ENCODE results near the gene CHMP1B.

CHMP1B gene, protein sequence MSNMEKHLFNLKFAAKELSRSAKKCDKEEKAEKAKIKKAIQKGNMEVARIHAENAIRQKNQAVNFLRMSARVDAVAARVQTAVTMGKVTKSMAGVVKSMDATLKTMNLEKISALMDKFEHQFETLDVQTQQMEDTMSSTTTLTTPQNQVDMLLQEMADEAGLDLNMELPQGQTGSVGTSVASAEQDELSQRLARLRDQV

DNA sequence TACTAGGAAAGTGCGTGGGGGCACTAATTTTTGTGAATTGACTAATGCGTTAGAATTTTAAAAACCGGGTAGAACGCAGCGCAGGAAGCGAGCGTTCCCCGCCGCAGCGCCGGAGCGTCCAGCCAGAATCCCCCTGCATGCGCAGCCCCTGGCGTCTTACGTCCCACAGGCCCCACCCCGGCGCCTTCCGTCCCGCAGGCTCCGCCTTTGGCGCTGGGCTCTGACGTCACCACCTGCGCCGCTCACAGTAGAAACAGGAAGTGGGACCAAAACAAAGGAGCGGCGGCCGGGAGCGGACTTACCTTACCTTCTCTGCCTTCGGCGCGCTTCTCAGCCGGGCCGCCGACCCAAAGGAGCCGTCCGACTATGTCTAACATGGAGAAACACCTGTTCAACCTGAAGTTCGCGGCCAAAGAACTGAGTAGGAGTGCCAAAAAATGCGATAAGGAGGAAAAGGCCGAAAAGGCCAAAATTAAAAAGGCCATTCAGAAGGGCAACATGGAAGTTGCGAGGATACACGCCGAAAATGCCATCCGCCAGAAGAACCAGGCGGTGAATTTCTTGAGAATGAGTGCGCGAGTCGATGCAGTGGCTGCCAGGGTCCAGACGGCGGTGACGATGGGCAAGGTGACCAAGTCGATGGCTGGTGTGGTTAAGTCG is at the start of gene CHMP1B:
TSS of gene CHMP1B (plus strand) at position 268 of the 660 bp plus-strand sequence. CDS start at position 367, 99 bp downstream.
- peak; percentile 95 for DNase-seq (ENCODE audit: low read depth, low spot score)

GRCh38 chr18:11801573-11801972 is 49.6 kb upstream of the CHMP1B start:
- no peak for DNase-seq (ENCODE audit: low read depth, low spot score)

DNA sequence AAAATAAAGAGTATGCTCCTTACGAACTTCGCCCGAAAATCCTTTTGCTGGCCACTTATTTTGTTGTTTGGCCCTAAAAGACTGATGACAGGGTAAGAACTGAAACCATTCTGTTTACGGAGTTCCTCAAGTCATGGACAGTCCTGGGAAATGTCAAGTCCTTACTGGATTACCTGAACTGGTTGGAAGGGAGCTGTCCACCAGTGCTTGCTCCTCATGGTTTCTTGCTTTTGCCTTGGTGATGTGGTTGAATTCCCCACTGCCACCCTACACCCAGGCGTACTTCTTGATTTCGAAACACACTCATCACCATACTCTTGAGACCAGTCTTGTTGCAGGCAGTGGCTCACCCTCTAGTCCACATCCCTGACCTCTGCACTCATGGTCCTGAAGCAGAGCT is 49.1 kb upstream of the CHMP1B start:
- DNase-seq (ENCODE audit: low read depth, low spot score), result no peak

DNA sequence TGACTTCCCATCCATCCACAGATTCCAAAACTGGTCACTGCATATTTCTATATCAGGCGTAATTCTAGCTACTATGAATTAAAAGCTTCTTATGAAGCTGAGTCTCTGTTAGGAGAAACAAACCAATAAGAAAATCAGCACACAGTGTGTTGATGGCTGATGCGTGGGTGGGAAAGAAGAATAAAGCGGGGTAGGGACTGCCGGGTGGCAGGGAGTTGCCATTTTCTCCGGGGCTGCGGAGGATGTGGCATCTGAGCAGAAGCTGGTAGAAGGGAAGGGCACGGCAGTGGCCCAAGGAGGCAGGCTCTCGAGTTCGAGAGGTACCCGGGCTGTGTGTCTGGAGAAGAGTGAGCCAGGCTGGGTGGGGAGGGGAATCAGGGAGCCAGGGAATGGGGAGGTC is 48.6 kb upstream of the CHMP1B start:
- DNase-seq (ENCODE audit: low read depth, low spot score), result no peak

DNA sequence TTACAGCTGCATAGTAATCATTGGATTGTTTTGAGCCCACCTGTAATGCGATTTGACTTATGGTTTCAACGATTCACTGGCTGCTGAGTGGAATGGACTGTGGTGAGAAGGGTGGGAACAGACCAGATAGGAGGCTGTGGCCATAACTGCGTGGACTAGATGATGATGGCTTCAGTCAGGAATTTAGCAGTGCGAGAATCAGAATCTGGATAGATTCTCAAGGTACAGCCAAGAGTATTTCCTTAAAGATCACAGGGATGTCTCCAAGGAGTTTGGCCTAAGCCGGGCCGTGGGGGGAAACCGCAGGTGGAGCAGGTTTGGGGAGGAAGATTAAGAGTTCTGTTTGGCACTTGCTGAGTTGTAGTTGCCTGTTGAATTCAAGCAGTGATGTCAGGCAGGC is 44.0 kb upstream of the CHMP1B start:
- no peak for DNase-seq (ENCODE audit: low read depth, low spot score)

DNA sequence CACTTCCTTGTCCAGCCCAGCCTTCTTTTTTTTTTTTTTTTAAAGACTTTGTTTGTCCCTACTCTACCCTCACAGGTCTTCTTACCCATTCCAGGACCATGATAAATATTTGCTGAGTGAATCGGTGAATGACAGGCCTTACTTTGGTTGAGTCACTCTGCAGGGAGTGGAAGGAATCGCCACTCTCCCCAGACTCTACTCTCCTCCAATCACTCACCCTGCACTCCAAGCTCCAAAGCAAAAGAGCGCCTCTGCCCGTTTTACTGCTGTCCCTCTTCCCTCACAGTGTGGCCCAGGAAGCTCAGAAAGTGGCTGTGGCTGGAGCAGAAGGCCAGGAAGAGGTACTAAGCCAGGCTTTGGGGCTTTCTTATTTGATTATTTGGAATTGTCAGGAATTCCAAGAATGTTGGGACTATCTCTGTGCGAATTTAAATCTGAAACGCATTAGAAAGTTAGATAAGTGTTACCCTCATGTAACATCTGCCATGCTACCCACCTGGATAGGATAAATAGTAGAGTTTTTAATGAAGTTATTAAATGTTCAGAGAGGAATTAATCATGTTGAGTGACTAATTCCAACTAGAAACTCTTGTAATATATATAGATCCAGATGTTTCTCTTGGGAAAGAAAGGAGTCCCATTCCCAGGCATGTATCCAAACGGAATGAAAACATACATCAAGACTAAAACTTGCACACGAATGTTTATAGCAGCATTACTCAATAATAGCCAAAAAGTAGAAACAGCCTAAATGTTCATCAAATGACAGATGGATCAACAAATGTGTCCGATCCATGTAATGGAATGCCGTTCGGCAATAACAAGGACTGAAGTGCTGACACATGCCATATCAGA is 43.0 kb upstream of the CHMP1B start:
- no peak for DNase-seq (ENCODE audit: low read depth, low spot score)

GRCh38 chr18:11809895-11810294 is 41.3 kb upstream of the CHMP1B start:
- no peak for DNase-seq (ENCODE audit: low read depth, low spot score)

- DNase-seq (ENCODE audit: low read depth, low spot score), result no peak
Observed at GRCh38 chr18:11810379-11810778, 40.8 kb upstream of the CHMP1B start.

- no peak for DNase-seq (ENCODE audit: low read depth, low spot score)
Observed at GRCh38 chr18:11811009-11811408, 40.2 kb upstream of the CHMP1B start.

GRCh38 chr18:11817229-11817628 is 34.0 kb upstream of the CHMP1B start:
- DNase-seq (ENCODE audit: low read depth, low spot score), result no peak

- no peak for DNase-seq (ENCODE audit: low read depth, low spot score)
Observed at GRCh38 chr18:11818486-11819203, 32.6 kb upstream of the CHMP1B start.

DNA sequence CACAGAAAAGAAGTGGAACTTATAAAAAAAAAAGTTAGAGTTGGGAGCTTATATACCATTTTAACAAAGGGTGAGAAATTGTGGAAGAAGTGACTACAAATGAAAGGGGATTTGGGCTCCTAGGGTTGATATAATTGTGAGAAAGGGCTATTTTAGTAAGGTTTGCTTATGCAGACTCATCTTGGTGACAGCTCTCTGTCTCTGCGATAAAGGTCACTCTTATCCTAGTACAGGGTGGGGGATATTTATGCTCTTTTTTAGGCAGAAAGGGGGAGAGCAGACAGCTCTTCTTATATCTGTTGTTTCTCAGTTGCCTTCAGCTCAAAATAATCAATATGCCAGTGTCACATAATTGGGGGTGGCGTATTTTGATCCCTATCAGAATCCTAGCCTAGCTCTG is 31.3 kb upstream of the CHMP1B start:
- DNase-seq (ENCODE audit: low read depth, low spot score), result no peak

GRCh38 chr18:11820697-11821096 is 30.5 kb upstream of the CHMP1B start:
- no peak for DNase-seq (ENCODE audit: low read depth, low spot score)

DNA sequence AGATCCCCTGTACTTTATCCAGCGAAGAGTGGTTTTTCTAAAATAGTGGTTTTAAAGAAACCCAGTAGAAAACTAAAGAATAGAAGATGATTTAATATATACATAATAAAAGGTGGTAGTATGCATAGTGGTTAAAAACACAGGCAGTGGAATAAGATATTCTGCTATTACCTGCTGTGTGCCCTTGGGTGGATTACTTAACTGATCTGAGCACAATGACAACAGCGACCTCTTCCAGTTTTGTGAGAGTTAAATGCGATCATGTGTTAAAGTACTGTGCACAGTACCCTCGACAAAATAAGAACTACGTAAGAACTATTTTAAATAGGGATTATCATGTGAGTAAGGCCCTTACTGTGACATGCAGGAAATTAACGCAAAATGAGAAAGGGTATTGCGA is 30.0 kb upstream of the CHMP1B start:
- DNase-seq (ENCODE audit: low read depth, low spot score), result no peak

DNA sequence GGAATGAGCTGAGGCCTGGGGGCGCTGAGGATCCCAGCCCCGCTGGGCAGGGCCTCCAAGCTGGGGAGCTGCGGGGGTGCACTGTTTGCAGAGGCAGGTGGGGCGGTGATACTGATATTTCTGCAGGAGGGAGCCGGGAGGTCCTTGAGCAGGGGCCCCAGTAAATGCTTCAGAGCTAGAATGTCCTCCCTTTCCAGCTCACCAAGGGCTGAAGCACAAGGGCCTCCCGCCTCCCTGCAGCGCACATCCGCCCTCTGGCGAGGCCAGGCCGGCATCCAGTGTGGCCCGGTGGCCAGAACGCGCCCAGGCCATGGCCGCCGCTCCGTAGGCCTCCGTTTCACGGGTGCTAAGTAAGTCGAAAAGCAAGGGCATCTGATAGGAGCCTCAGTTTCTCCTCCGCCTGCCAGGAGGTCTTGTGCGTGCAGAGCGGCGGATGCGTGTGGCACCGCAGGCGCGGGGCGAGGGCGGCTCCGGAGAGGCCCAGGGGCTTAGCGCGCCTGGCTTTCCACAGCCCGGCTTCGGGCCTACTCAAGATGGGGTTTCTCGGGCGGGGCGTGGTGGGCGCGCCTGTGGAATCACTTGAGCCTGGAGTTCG is 29.5 kb upstream of the CHMP1B start:
- DNase-seq (ENCODE audit: low read depth, low spot score), result no peak

DNA sequence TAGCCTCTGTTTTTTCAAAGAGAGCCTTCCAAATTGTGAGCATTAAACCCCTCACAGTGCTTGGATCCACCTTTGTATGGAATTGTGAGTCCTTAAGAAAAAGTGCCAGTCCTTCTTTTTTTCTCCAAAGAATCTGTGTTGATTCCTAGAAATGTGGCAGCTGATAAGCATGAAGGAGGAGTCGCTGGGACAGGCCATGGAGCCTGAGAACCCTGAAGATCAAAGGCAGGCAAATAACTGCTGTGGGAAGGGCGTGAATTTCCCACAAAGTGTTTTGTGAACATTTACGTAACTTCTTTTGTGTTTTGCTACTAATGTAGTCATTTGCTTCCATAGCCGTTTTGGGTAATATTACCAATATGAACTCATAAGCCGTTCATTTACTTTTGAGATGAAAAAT is 27.7 kb upstream of the CHMP1B start:
- DNase-seq (ENCODE audit: low read depth, low spot score), result no peak

DNA sequence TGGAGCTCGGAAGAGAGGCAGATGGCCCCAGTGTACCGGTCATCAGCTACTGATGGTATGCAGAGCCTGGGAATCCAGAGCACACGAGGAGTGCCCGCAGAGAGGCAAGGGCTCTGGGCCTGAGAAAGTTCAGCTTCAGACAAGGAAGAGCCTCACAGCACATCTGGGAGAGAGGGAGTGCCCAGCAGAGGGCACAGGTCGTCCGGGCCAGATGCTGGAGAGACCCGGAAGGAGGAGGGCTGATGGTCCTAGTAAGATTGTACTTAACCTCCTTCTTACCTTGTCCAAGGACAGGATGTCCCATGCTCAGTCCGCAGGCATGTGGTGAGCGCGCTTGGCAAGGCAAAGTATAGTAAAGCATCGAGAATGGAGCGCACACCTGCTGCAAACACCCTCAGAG is 24.4 kb upstream of the CHMP1B start:
- DNase-seq (ENCODE audit: low read depth, low spot score), result no peak

DNA sequence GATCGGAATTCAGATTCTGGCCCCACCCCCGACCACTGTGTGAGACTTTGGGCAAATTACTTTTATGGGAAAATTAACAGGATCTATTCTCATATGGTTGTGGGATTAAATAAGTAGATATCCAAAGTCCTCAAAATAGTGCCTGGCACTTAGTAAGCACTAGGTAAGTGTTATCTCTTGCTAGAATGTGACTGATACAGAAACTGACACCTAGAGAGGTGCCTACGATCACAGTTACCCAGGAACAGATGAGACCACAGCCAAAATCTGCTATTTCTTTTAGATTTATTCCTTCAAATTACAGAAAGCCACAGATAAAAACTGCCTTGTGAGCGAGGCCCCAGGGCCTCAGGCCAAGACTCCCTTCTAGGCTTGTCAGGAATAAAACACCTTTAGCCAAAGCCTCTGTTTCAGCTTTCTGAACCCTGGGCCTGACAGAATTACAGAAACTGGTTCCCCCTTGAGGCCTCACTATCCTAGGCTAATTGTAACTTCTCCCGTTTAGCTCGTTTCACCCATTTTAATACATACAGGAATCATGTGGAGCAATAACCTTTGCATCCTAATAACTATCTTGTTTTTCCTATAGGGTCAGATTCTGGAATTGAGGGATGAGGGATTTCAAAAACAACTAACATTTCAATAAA is 22.3 kb upstream of the CHMP1B start:
- DNase-seq (ENCODE audit: low read depth, low spot score), result no peak

GRCh38 chr18:11830585-11830984 is 20.6 kb upstream of the CHMP1B start:
- DNase-seq (ENCODE audit: low read depth, low spot score), result no peak

- DNase-seq (ENCODE audit: low read depth, low spot score), result no peak
Observed at GRCh38 chr18:11831921-11832320, 19.3 kb upstream of the CHMP1B start.

DNA sequence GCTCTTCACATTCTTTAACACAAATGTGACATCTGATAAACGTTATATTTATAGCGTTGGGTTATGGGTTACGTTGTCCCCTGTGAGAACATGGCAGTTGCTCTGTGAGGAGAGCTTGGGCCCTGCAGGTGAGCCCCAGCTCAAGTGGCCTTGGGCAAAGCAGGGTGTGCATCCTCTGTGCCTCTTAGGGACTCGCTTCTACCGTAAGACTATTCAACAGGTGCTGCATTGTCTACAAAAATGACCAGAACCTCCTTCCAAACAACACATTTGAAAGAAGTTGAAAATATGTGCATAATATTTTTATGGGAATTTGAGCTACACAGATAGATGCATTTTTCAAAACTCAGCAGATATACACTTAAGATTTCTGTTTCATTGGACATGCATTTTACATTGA is 16.4 kb upstream of the CHMP1B start:
- DNase-seq (ENCODE audit: low read depth, low spot score), result no peak
